Mammary epithelial cell (primary cell): ENCODE results near the gene ZNF331.

ENCODE experiments used
- CTCF ChIP-seq, 2 donors: IDR thresholded peaks in 1 of 2; conservative IDR thresholded peaks in 1 of 2; 2 replicates each; pipeline ENCODE4 v1.5.1; 2011 to 2012; ENCODE audit warnings: inconsistent platforms in 2 of 2, low read length in 2 of 2, mild to moderate bottlenecking in 2 of 2, control low read depth in 1 of 2, low read depth in 1 of 2; ENCODE audit not compliant: insufficient read depth in 1 of 2; ENCODE audit errors: extremely low read depth in 1 of 2
- EZH2 ChIP-seq: IDR thresholded peaks from 2 replicates; pipeline ENCODE4 v1.6.1; 2012; ENCODE audit warnings: low read length, inconsistent platforms, borderline replicate concordance

GRCh38 chr19:53549340-53549739 is 11.4 kb downstream of the ZNF331 start:
- TF ChIP-seq CTCF (conservative IDR thresholded peaks at IDR 0.05 in 1 of 2, IDR thresholded peaks at IDR 0.05 in 1 of 2; ENCODE audit: extremely low read depth in 1 of 2, insufficient read depth in 1 of 2, low read depth in 1 of 2, low read length in 2 of 2) = no peak
- no peak for TF ChIP-seq EZH2
